Left lung (tissue), 10 donors: ENCODE measurements around the gene CALHM2. TPM values are rescaled to one million over a fixed set of nuclear protein-coding genes. Genes with fewer than 3 reads are reported as not detected.

Experiments used
- ATAC-seq: fragments of 200-7000 bp; cut with Tn5 transposase; one replicate; pipeline ENCODE4 v1.9.1; 2020; ENCODE audit warnings: moderate library complexity
- DNase-seq, 4 donors: peaks; one replicate each; pipeline ENCODE4 v3.0.0-alpha.2; 2013 to 2020
- H3K27ac ChIP-seq, 2 donors: fragments of 200-600 bp; sonication (generic) in 1 of 2; one replicate each; pipeline versions ENCODE4 v1.5.0 to v1.8.0; 2020 to 2021
- H3K27me3 ChIP-seq, 2 donors: fragments of 200-600 bp; sonication (generic) in 1 of 2; one replicate each; pipeline versions ENCODE4 v1.5.0 to v1.8.0; 2020 to 2021
- H3K36me3 ChIP-seq, 2 donors: fragments of 200-600 bp; sonication (generic) in 1 of 2; one replicate each; pipeline versions ENCODE4 v1.5.0 to v1.8.0; 2020 to 2021
- H3K4me1 ChIP-seq, 2 donors: fragments of 200-600 bp; one replicate each; pipeline ENCODE4 v1.8.0; 2021
- H3K4me3 ChIP-seq, 2 donors: fragments of 200-600 bp; sonication (generic) in 1 of 2; one replicate each; pipeline versions ENCODE4 v1.5.0 to v1.8.0; 2020 to 2021; ENCODE audit warnings: mild to moderate bottlenecking in 1 of 2
- H3K9me3 ChIP-seq, 2 donors: fragments of 200-600 bp; sonication (generic) in 1 of 2; one replicate each; pipeline versions ENCODE4 v1.5.0 to v1.8.0; 2020 to 2021
- intact Hi-C, 2 donors: fragments of 100-400 bp; cut with DNase I; formaldehyde crosslinking; loops; one replicate each; pipeline versions ENCODE4 v1.11.2 to v1.14.2; 2022
- polyA plus RNA-seq, 6 donors: library from polyadenylated mRNA; unstranded; fragments of 120-200 nt; gene quantifications; one replicate each; pipeline ENCODE4 v1.2.1, GENCODE V29; 2013; ENCODE audit not compliant: insufficient read length in 6 of 6
- total RNA-seq, 2 donors: library from RNA; stranded (reverse); fragmentation: NEBNext Ultra II Directional; extraction: Animal tissue kit (Norgen Biotek cat#: 25700); gene quantifications; one replicate each; pipeline ENCODE4 v1.2.1, GENCODE V29; 2021
- TF ChIP-seq, protein P1 (sequence below), 2 donors: fragments of 200-600 bp; sonication (generic) in 1 of 2; IDR thresholded peaks; one replicate each; pipeline versions ENCODE4 v1.5.0 to v1.8.0; 2021; ENCODE audit warnings: antibody characterized with exemption in 2 of 2
- donor health status: DM: no; HTN: yes; CAD: no.
- donor health status: DM: no; HTN: no; CAD: no.

CALHM2 gene
- total and polyA plus RNA-seq, 8 donors: 11.1 to 60.2 (median 17.9) TPM

GRCh38 chr10:103469201-103469600, 17.0 kb upstream of the CALHM2 start:
- H3K27ac ChIP-seq: no peak overlapping the region
- DNase-seq (no peak), ATAC-seq (no peak)
- no peaks in the 10 kb centered on the region for H3K36me3 ChIP-seq
- TF ChIP-seq, protein P1, sequence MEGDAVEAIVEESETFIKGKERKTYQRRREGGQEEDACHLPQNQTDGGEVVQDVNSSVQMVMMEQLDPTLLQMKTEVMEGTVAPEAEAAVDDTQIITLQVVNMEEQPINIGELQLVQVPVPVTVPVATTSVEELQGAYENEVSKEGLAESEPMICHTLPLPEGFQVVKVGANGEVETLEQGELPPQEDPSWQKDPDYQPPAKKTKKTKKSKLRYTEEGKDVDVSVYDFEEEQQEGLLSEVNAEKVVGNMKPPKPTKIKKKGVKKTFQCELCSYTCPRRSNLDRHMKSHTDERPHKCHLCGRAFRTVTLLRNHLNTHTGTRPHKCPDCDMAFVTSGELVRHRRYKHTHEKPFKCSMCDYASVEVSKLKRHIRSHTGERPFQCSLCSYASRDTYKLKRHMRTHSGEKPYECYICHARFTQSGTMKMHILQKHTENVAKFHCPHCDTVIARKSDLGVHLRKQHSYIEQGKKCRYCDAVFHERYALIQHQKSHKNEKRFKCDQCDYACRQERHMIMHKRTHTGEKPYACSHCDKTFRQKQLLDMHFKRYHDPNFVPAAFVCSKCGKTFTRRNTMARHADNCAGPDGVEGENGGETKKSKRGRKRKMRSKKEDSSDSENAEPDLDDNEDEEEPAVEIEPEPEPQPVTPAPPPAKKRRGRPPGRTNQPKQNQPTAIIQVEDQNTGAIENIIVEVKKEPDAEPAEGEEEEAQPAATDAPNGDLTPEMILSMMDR (IDR thresholded peaks at IDR 0.05): no peak
- intact Hi-C loops: no loop called here
- H3K4me1 ChIP-seq: peaks cover 5 to 13% of the 10 kb centered on the region in 2 donors
- H3K27me3 ChIP-seq: peaks cover 0 to 19% of the 10 kb centered on the region in 2 donors
- no peak overlapping the region for H3K4me3 ChIP-seq
- H3K9me3 ChIP-seq: no peaks in the 10 kb centered on the region

DNA sequence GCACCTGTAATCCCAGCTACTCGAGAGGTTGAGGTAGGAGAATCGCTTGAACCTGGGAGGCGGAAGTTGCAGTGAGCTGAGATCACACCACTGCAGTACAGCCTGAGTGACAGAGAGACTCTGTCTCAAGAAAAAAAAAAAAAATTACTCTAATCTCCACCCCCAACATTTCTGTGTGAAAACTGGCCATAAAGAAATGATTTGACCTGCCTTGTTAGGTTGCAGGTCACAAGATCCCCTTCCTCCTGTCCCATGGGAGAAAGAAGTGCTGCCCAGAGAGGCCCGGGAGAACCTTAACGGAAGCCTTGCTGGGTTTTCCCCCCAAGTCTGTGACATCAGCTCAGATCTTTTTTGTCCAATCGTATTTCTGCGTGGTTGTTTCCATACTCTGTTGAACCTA, 15.2 kb upstream of the CALHM2 start:
- H3K36me3 ChIP-seq: no peaks in the 10 kb centered on the region
- peaks cover 5 to 7% of the 10 kb centered on the region in 2 donors for H3K4me1 ChIP-seq
- H3K9me3 ChIP-seq: no peaks in the 10 kb centered on the region
- ATAC-seq (no peak), DNase-seq (no peak)
- peaks cover 0 to 19% of the 10 kb centered on the region in 2 donors for H3K27me3 ChIP-seq
- no peak overlapping the region for H3K27ac ChIP-seq
- TF ChIP-seq, protein P1 (IDR thresholded peaks at IDR 0.05): no peak
- no peak overlapping the region for H3K4me3 ChIP-seq
- intact Hi-C loops: no loop called here

DNA sequence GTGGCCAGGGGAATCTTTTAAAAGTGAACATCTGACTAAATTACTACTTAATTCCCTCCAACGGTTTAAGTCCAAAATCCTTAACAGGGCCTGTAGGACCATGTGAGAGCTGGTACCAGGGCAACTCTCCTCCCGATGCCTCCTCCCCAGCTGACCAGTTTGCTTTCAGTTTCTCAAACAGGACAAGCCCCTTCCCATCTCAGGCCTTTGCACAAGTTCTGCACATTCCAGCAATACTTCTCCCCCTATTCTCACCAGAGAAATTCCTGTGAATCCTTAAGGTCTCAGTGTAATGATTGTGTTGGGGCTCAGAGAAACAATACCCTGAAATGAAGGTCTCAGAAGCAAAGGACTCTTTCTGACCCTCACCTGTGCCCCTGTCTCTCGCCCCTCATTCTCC, 14.6 kb upstream of the CALHM2 start:
- Histone ChIP-seq H3K4me3 (no peak overlapping the region), H3K27me3 (peaks cover 0 to 16% of the 10 kb centered on the region in 2 donors), H3K27ac (no peak overlapping the region), H3K9me3 (no peaks in the 10 kb centered on the region), H3K4me1 (peaks cover under 1 to 5% of the 10 kb centered on the region in 2 donors), H3K36me3 (no peaks in the 10 kb centered on the region)
- ATAC-seq: no peak
- no peak for DNase-seq
- intact Hi-C loops: no loop called here
- TF ChIP-seq, protein P1 (IDR thresholded peaks at IDR 0.05): no peak

DNA sequence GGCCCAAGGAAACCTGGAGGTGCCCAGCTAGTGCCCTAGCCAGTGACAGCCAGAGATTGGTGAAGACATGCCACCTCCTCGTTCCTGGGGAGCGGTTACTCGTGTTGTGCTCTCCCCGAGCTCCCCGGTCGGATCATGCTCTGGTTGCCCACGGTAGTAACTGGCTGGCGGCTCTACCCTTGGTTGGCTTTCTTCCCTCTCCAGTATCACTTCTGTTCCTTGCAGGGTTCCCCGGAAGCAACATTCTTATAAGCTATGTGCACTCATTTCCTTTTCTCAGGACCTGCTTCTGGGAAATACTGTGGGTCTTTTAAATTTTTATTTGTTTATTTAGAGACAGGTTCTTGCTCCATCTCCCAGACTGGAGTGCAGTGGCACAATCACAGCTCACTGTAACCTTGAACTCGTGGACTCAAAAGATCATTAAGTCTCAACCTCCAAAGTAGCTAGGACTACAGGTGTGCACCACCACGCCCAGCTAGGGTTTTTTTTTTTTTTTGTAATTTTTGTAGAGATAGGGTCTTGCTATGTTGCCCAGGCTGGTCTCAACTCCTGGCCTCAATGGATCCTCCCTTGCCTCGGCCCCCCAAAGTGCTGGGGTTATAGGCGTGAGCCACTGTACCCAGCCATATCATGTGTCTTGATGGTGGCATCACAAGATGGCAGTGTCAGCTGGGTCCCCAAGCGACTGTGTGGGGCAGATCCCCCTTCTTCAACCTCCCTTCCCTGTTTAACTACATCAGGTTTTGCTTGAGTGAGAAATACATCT, 13.4 kb upstream of the CALHM2 start:
- no peaks in the 10 kb centered on the region for H3K9me3 ChIP-seq
- peaks cover 0 to 4% of the 10 kb centered on the region in 2 donors for H3K27me3 ChIP-seq
- no peak overlapping the region for H3K4me3 ChIP-seq
- H3K27ac ChIP-seq: peak overlapping the region in 1 of 2 donors; percentile 13
- DNase-seq: peak in 1 of 4 donors; percentile 52
- H3K36me3 ChIP-seq: no peaks in the 10 kb centered on the region
- no peaks in the 10 kb centered on the region for H3K4me1 ChIP-seq
- TF ChIP-seq, protein P1 (IDR thresholded peaks at IDR 0.05): no peak
- intact Hi-C loops: no loop called here
- ATAC-seq: no peak

GRCh38 chr10:103463499-103463898, 11.3 kb upstream of the CALHM2 start:
- Histone ChIP-seq H3K27ac (no peak overlapping the region), H3K4me1 (no peaks in the 10 kb centered on the region), H3K9me3 (no peaks in the 10 kb centered on the region), H3K4me3 (no peak overlapping the region), H3K27me3 (no peaks in the 10 kb centered on the region), H3K36me3 (no peaks in the 10 kb centered on the region)
- DNase-seq: no peak
- TF ChIP-seq, protein P1 (IDR thresholded peaks at IDR 0.05): no peak
- no peak for ATAC-seq
- intact Hi-C loops: no loop called here
